NCI-H510A treated with DMSO at 0.1 percent for 48 hours (cell line): ENCODE measurements around the gene PRR4.

Experiments
- DNase-seq: peaks from one replicate; lab custom pipeline; 2025; lab: John Stamatoyannopoulos, UW

Gene PRR4, protein sequence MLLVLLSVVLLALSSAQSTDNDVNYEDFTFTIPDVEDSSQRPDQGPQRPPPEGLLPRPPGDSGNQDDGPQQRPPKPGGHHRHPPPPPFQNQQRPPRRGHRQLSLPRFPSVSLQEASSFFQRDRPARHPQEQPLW

DNA sequence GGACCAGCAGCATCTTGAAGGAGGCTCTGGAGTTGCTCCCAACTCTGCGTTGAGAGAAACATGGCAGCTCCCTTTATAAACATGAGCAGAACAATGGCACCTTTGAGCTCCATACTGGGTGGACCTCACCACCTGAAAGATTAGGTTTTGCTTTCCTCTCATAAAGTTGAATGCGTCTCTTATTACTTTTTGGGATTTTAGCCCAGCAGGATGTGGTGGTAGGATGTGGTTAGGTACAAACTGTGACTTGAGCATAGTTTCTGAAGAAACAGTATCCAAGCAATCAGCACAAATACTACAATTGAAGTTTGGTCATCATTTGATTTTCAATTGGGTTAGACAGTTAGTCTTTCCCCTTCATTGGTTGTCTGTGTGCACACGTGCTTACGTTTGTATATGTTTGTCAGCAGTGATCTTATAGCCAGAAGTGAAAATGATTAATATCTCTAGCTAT is at the start of gene PRR4:
PRR4 (minus strand) TSS at position 51 of the 454 bp plus-strand sequence; CDS start at position 13, 38 bp downstream.
- no peak for DNase-seq

DNA sequence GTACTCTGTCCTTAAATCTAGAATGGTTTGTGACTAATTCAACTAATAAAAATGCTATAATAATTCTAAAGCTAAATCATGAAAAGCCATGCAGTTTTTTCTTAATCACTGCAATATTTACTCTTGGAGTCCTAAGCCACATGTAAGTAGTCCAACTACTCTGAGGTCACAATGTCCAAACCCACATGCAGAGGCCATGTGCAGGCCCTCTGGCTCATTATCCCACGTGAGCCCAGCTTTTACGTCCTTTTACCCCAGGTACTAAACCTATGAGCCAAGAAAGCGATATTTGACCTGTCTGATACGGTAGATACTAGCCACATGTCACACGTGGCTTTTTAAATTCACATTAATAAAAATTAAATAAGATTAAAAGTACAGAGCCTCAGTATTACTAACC is 47.6 kb upstream of the PRR4 start:
- DNase-seq: no peak

DNA sequence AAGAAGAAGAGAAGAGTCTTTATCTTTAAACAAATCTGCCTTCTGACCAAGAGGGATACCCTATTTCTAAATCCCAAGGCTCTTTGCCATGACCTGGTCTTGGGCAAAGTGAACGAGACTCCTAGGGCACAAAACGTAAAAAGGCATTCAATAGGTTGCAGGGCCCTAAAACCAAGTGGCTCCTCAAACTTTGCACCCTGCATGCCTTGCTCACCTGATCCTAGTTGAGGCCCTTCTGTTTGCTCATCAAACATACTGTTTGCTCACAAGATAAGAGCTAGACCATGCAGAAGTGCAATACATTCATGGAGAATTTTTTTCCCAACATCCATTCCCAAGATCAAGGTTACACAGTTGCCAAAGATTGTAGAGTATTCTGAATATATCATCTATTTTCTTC is 42.7 kb upstream of the PRR4 start:
- DNase-seq: peak; percentile 49

DNA sequence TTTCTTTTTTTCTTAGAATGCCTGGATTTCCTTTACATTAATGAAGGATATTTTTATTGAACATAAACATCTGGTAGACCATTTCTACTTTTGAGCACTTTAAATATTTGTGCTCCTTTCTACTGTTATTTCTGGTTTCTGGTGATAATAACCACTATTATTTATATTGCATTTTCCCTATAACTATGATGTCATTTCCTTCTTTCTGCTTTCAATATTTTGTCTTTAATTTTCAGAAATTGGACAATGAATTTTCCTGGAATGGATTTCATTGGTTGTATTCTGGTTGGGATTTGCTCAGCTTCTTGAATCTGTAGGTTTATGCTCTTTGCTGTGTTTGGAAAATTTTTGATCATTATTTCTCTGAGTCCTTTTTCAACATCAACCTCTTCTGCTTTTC is 40.0 kb upstream of the PRR4 start:
- no peak for DNase-seq

DNA sequence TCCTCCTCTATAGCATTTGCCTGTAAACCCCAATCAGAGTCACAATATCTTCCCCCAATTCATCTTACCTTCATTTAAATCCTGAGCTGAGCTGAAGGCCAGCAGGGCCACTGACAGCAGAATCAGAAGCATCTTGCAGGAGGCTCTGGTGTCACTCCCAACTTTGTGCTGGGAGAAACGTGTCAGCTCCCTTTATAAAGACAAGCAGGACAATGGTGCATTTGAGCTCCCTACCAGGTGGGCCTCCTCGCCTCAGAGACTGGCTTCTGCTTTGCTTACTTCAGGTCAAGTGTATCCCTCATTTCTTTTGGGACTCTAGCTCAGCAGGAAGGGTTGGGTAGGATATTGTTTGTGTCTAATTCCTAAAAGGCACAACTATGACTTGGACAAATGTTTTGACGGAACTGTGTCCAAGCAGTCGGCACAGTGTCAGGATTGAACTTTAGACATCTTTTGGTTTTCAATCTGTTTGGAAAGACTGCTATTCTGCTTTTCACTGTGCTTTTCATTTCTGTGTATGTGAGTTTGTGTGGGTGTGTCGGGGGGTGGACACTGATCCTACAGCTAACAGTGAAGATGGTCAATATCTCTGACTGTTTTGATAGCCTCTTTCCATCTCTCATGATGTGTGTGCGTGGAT is 34.9 kb upstream of the PRR4 start, which contains the start of gene PRH1:
PRH1 (minus strand) TSS at position 170 of the 640 bp plus-strand sequence; CDS start at position 132, 38 bp downstream.
- no peak for DNase-seq

DNA sequence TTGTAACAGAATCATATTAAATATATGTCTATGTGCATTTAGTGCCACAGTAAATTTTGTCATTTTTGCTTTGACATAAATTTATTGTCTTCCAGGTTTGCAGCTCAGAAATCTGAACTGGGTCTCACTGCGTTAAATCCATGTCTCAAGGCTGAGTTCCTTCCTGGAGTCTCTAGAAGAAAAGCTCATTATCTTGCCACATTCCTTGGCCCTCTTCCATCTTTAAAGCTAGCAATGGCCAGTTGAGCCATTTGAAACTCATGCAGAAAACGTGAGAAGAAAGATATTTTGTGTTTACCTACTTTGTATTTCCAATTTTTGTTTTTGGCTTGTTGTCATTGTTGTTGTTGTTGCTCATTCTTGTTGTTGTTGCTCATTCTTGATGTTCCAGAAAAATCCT is 24.1 kb upstream of the PRR4 start:
- DNase-seq: no peak

DNA sequence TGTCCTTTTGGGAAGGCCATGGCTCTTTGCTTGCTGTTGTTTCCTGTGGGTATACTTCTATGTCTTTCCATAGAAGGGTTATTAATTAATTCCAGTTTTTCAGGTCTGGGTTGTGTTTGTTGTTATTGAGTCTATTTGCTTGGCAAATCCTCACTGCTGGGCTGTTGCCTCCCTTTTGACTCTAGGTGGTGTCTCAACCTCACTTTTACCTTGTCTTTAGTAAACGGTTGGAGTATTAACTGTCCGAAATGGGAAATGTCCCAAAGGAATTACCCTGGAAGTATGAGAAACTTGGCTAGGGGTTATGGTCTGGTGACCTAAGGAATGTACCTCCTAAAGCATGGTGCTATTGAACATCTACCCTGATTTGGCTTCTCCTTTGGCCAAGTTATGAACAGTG is 18.1 kb upstream of the PRR4 start:
- no peak for DNase-seq

DNA sequence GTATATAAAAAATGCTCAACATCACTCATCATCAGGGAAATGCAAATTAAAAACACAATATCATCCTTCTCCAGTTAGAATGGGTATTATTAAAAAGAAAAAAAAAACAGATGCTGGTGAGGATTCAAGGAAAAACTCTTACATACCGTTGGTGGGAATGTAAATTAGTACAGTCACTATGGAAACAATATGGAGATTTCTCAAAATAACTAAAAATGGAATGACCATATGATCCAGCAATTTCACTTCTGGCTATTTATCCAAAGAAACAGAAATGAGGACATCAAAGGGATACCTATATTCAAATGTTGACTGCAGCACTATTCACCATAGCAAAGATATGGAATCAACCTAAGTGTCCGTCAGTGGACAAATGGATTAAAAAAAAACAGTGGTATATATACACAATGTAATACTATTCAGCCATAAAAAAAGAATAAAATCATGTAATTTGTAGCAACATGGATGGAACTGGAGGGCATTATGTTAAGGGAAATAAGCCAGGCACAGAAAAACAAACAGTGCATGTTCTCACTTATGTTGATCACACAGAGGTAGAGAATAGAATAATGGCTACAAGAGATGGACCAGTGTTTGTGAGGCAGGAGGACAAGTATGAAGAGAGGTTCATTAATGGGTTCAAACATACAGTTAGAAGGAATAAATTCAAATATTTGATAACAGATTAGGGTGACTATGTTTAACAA is 14.4 kb upstream of the PRR4 start:
- no peak for DNase-seq

DNA sequence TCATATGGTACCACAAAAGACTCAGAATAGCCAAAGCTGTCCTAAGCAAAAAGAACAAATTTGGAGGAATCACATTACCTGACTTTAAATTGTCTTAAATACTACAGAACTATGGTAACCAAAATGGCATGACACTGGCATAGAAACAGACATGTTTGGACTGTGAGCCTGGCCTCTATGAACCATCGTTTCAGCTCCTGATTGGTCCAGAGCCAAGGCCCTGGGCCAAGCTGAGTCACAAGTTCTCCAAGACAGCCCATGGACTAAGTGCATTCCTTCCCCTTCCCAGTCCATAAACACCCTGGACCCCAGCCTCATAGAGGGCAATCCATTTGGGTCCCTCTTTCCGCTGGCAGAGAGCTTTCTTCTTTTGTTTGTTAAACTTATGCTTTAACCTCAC is 12.1 kb upstream of the PRR4 start:
- DNase-seq: no peak

DNA sequence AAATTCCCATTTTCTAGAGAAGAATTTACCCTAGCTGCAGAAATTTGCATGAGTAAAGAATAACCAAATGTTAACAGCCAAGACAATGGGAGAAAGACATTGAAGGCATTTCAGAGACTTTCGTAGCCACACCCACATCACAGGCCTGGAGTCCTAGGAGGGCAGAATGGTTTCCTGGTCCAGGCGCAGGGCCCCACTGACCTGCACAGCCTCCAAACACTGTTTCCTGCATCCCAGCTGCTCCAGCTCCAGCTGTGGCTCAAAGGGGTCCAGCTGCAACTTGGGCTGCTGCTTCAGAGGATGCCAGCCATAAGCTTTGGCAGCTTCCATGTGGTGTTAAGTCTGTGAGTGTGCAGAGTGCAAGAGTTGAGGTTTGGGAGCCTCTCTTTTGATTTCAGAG is 6.5 kb upstream of the PRR4 start:
- no peak for DNase-seq

DNA sequence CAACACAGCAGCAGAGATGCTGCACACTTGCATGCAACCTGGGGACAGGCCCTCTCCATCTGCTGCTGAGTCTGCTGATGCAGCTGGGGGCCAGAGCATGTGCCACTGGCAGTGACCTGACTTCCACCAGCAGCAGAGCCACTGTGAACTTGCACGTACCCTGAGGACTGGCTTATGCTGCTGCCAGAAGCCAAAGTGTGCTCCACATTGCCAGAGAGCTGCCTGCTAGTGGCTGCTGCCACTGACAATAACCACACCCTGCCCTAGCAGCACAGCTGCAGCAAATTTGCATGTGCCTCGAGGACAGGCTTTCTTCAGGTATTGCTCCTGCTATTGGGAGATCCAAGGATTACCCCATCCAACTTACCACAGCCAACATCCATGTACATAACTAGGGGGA is 4.5 kb upstream of the PRR4 start:
- no peak for DNase-seq

DNA sequence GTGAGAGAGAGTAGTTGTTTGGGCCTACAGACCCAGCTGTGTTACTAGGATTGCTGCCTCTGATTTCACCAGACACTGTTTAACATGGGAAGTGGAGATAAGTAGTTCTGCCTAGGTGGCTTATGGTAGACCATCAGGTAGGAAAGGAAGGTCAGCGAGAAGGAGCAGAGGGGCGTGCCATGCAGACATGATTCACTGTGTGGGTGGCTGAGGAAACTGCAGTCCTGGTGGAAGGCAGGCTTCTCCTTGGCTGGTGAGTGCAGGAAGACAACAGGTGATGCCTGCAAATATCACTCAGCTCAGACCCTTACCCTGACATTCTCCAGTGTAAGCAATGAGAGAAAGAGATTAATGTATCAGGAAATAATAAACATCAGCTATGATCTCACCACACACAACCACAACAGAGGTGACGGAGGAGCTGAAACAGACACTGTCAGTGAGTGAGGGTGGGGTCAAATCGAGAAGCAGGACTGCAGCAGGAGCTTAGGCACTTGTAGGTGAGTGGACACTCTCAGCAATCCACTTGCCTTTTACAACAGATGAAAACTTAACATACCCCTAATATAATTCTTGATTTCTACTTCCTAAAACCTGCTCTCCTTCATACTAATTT is 2.1 kb upstream of the PRR4 start:
- DNase-seq: no peak

DNA sequence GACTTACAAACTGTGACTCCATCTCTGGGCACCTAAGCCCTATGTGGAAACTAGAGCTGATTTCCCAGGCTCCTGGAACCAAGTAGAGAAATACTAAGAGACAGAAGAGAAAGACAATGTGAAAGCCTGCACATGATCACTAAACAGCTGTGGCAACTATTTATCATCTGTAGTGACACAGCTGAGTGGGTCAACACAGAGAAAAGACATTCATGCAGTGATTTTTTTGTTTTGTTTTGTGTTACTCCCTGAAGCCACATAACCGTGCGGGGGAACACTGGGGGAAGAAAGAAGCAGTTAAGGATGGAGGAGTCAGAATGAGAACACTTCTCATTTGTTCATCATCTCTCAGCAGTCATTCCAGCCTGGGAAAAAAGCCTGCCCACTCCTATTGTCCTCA is 1.5 kb downstream of the PRR4 start:
- no peak for DNase-seq

DNA sequence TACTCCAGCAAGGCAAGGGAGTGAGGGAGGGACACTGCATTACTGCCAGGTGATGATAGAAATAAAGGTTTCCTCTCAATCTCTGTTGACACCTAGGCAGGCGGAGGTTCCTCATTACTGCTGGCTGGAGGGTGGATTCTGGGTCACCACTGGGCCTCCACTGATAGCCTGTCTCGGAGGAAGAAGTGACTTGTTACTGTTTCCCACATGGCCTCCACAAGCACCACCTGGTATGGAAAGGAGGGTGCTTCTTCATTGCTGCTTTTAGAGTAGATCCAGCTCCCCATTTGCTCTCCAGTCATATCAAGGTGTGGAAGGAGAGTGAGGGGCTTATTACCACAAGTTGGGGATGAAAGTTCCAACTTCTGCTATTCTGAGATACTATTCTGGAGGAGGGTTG is 6.4 kb downstream of the PRR4 start:
- DNase-seq: no peak

DNA sequence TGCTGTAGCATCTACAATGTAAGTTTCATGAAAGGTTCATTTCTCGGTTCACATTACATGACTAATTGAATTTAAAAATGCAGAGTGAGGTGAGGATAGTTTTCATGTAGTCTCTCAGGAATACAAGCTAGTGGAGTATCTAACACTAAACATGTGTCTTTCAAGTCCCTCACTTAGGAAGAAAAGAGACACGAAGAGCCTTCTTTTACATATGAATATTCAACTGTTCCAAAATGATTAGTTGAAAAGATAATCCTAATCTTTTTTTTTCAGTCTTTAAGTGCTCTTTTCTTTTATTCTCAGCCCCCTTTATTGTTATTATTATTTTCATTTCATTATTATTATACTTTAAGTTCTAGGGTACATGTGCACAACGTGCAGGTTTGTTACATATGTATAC is 10.8 kb downstream of the PRR4 start:
- DNase-seq: no peak

DNA sequence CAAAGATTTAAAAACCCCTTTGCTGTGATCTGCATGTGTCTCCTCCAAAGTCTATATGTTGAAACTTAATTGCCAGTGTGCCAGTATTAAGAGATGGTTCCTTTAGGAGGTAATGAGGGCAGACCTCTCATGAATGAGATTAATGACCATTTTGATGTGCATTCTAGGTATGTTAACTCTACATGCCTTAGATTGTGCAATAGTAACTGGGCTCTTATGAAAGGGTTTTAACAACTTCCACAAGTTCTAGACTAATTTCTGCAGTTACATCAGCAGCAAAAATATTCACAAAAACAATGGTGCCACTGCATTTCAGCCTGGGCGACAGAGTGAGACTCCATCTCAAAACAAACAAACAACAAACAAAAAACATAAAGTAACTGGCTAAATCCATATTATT is 19.3 kb downstream of the PRR4 start:
- no peak for DNase-seq

DNA sequence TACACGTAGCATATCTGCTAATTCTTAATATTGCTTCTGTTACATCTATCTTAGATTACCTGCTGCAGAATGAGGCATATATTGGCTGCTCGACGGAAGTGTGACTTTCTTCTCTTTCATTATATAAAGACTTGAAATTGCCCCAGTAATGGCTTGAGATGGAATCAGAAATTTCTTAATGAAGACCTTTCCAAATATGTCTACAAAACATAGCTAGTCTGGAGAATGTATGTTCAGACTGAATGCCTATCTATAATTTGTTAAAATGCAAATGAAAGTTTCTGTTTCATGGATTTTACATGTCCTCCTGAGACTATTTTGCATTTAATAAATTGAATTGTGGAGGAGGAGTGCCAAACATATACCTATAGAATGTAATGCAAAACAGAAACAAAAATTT is 23.0 kb downstream of the PRR4 start, which contains the start of gene TAS2R10:
TAS2R10 (minus strand) TSS at position 101 of the 400 bp plus-strand sequence; CDS start at position 12, 89 bp downstream.
- DNase-seq: no peak

DNA sequence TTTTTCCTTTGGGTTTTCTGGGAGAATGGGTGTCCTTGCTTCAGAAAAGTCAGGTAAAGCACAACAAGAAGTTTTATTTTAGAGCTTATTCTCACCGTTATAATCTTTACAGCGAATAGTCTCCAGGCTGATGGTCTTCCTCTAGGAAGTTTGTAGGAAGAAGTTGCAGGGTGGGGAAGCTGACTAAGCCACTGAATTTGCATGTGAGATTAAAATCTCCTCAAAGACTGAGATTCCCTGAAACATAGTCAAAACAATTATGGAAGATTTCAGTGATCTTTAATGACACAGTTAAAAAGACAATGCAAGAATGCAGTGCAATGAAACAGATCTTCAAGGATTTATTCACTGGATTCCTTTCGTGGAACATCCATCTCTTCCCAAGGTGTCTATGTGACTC is 24.3 kb downstream of the PRR4 start:
- DNase-seq: no peak

DNA sequence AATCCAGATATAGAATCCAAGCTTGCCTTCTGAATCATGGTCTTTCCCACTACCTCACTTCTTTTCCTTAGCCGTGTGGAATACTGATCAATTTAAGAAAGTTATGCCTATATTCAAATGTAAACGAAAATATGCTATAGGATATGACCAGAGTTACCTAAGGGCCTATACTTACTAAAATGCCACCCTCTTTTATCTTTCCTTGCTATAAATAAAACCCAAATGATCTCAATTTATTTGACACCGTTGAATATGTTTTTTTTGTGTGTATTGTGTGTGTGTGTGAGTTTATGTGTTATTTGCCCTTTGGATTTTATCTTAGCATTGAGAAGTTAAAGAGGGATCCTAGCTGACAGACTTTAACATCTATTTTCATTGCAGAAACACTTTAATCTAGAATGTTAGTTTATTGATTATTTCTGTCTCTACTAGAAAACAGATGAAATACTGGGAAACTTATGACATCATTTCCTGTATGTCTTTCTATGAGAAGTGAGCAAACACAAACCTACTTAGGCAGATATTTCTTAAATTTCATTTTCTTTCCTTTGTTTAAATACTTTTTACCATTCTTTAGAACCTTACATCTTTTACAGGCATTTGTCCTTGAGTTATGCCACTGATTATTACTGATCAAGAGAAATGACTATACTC is 37.3 kb downstream of the PRR4 start:
- no peak for DNase-seq

DNA sequence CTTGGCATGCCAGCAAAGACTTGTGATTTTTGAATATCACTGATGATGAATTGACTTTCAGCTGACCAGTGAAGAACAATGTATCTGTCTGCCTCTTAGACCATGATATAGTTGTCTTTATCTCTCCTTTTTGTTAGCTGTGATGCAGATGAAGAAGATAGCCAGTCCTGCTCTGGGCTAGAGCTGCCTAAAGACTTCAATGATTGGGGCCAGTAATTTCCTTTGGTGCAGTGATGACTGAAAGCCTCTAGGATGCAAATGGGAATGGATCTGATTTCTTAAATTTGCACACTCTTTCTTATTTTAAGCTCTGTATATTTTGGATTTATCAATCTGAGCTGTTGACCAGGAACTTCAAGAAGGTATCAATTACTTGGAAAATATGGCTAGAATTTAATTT is 39.2 kb downstream of the PRR4 start, which contains the start of gene TAS2R9:
TAS2R9 (minus strand) TSS at position 101 of the 400 bp plus-strand sequence; CDS start at position 8, 93 bp downstream.
- no peak for DNase-seq

DNA sequence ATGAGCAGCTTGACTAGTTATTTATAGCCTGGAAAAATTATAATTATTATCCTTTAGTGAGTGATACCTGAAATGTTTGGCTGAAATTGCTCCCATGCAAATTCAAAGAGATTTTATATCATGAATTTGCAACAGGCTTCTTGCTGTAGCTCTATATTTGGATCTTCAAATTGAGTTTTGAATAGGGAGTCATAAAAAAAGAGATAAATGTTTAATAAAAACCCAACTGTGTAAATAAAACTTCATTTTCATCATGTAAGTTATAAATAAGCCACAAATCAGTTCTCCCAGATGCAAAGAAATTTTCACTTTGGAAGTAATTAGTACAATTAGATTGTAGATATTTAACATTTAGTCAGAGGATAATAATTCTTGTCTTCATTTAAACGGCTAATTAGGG is 42.1 kb downstream of the PRR4 start, which contains the start of gene TAS2R8:
TAS2R8 (minus strand) TSS at position 101 of the 400 bp plus-strand sequence. CDS start 306 bp downstream, outside the sequence.
- no peak for DNase-seq

DNA sequence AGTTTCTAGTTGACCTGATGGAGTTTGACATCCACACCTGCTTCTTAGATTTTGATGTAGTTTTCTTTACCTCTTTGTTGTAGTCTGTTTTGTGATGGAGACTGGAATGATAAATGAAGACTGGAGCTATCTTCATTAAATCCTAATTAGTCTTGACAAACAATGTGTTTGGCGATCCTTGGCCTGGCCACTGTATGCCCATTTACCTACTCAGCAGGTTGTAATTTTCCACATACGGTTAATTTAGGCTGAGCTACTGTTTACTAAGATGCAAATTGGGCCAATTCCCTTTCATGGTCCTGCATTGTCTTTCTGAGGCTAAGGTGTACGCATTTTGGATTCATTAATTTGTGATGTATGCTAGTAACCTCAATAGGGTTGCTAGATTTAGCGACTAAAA is 46.7 kb downstream of the PRR4 start, which contains the start of gene TAS2R7:
TAS2R7 (minus strand) TSS at position 41 of the 400 bp plus-strand sequence. CDS start 57 bp downstream, outside the sequence.
- DNase-seq: no peak
